Tibial nerve (tissue), 4 donors: ENCODE results near the gene IGSF9.

ENCODE experiments used
- EP300 ChIP-seq, 2 donors: sonication (generic); formaldehyde crosslinking; IDR thresholded peaks; one replicate each; pipeline ENCODE4 v1.6.1; 2017; ENCODE audit warnings: antibody characterized with exemption in 2 of 2, mild to moderate bottlenecking in 1 of 2
- TF ChIP-seq, protein P1 (sequence below), 5 experiments: fragments of 200-600 bp in 3 of 5; fragments of 450-650 bp in 2 of 5; sonication (generic) in 3 of 5; IDR thresholded peaks; one replicate each; pipeline ENCODE4 v1.5.1; 2016 to 2019; ENCODE audit warnings: antibody characterized with exemption in 5 of 5, mild to moderate bottlenecking in 3 of 5, moderate library complexity in 2 of 5

DNA sequence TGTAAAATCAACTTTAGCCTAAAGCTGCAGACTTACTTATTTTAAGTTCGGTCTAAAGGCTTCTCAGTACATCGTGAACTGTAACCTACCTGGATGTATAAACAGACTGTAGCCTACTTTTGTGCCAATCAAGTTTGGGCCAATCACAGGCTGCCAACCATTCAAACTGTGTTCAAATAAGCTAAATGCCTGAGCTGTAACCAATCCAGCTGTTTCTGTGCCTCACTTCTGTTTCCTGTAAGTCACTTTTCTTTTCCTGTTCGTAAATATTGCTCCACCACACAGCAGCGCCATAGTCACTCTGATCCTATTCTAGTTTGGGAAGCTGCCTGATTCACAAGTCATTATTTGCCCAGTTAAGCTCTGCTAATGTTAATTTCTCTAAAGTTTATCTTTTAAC, 46.1 kb upstream of the IGSF9 start:
- TF ChIP-seq, protein P1, sequence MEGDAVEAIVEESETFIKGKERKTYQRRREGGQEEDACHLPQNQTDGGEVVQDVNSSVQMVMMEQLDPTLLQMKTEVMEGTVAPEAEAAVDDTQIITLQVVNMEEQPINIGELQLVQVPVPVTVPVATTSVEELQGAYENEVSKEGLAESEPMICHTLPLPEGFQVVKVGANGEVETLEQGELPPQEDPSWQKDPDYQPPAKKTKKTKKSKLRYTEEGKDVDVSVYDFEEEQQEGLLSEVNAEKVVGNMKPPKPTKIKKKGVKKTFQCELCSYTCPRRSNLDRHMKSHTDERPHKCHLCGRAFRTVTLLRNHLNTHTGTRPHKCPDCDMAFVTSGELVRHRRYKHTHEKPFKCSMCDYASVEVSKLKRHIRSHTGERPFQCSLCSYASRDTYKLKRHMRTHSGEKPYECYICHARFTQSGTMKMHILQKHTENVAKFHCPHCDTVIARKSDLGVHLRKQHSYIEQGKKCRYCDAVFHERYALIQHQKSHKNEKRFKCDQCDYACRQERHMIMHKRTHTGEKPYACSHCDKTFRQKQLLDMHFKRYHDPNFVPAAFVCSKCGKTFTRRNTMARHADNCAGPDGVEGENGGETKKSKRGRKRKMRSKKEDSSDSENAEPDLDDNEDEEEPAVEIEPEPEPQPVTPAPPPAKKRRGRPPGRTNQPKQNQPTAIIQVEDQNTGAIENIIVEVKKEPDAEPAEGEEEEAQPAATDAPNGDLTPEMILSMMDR (IDR thresholded peaks at IDR 0.05), result no peak
- TF ChIP-seq EP300 (IDR thresholded peaks at IDR 0.05), result no peak
